CD14-positive monocyte (primary cell): ENCODE measurements around the gene ZSCAN26. TPM values are rescaled to one million over a fixed set of nuclear protein-coding genes. Genes with fewer than 3 reads are reported as not detected.
A peak's percentile ranks its signal among the peaks of the same experiment; 100 is the strongest.

Experiments
- DNase-seq, 3 donors: peaks; one replicate each; pipeline ENCODE4 v3.0.0-alpha.2; 2011 to 2022
- H2AFZ ChIP-seq: 2 replicates; pipeline ENCODE4 v1.6.0; 2012; ENCODE audit warnings: mild to moderate bottlenecking, low read depth, low read length, inconsistent platforms; ENCODE audit not compliant: insufficient read depth, poor library complexity, severe bottlenecking
- H3K27ac ChIP-seq, 2 donors: 1 replicate in 1 of 2; 2 replicates in 1 of 2; pipeline ENCODE4 v1.5.1; 2012 to 2013; ENCODE audit warnings: low read length in 2 of 2, control low read depth in 1 of 2, inconsistent platforms in 1 of 2, low read depth in 1 of 2, mild to moderate bottlenecking in 1 of 2
- H3K27me3 ChIP-seq, 2 donors: one replicate each; pipeline versions ENCODE4 v1.6.0 to v1.6.1; 2011 to 2013; ENCODE audit warnings: low read length in 2 of 2; ENCODE audit not compliant: control insufficient read depth in 2 of 2, insufficient read depth in 2 of 2
- H3K36me3 ChIP-seq, 2 donors: replicated peaks in 1 of 2; 1 replicate in 1 of 2; 2 replicates in 1 of 2; pipeline versions ENCODE4 v1.5.1 to v1.6.1; 2012 to 2013; ENCODE audit warnings: low read length in 2 of 2, control low read depth in 1 of 2, inconsistent platforms in 1 of 2, mild to moderate bottlenecking in 1 of 2; ENCODE audit not compliant: insufficient read depth in 2 of 2, control insufficient read depth in 1 of 2
- H3K4me1 ChIP-seq, 2 donors: 1 replicate in 1 of 2; 2 replicates in 1 of 2; pipeline versions ENCODE4 v1.5.1 to v1.6.1; 2012 to 2013; ENCODE audit warnings: low read length in 2 of 2, control low read depth in 1 of 2, inconsistent platforms in 1 of 2, mild to moderate bottlenecking in 1 of 2, moderate library complexity in 1 of 2; ENCODE audit not compliant: insufficient read depth in 2 of 2, control insufficient read depth in 1 of 2
- H3K4me2 ChIP-seq: replicated peaks from 2 replicates; pipeline ENCODE3; 2012; ENCODE audit warnings: low read length, moderate library complexity, mild to moderate bottlenecking; ENCODE audit not compliant: poor library complexity, severe bottlenecking; ENCODE audit errors: extremely low read depth
- H3K4me3 ChIP-seq, 3 experiments: fragments of 200-600 bp in 1 of 3; sonication (generic) in 1 of 3; replicated peaks in 1 of 3; 1 replicate in 2 of 3; 2 replicates in 1 of 3; pipeline ENCODE4 v1.5.1; 2011 to 2013; ENCODE audit warnings: low read length in 3 of 3, mild to moderate bottlenecking in 3 of 3, control low read depth in 2 of 3, low read depth in 2 of 3, inconsistent platforms in 1 of 3, moderate library complexity in 1 of 3
- H3K79me2 ChIP-seq: 2 replicates; pipeline ENCODE4 v1.6.0; 2012; ENCODE audit warnings: mild to moderate bottlenecking, control low read depth, inconsistent platforms, low read length, moderate library complexity; ENCODE audit not compliant: insufficient read depth
- H3K9ac ChIP-seq: 2 replicates; pipeline ENCODE4 v1.6.0; 2017; ENCODE audit warnings: low read length, mild to moderate bottlenecking; ENCODE audit not compliant: insufficient read depth, poor library complexity, severe bottlenecking
- H3K9me3 ChIP-seq, 2 donors: replicated peaks in 1 of 2; 1 replicate in 1 of 2; 2 replicates in 1 of 2; pipeline versions ENCODE4 v1.5.1 to v1.6.1; 2012 to 2013; ENCODE audit warnings: low read length in 2 of 2, control low read depth in 1 of 2; ENCODE audit not compliant: control insufficient read depth in 1 of 2, insufficient read depth in 1 of 2
- H4K20me1 ChIP-seq: 2 replicates; pipeline ENCODE4 v1.6.0; 2012; ENCODE audit warnings: mild to moderate bottlenecking, low read length, control low read depth, moderate library complexity; ENCODE audit not compliant: insufficient read depth
- H3K27ac Mint-ChIP-seq, 7 donors: one replicate each; pipeline ENCODE4 v1.8.0; 2020; ENCODE audit warnings: mild to moderate bottlenecking in 7 of 7, mixed read lengths in 7 of 7, moderate library complexity in 6 of 7, inconsistent platforms in 2 of 7
- H3K27me3 Mint-ChIP-seq, 3 donors: one replicate each; pipeline ENCODE4 v1.8.0; 2021 to 2022; ENCODE audit warnings: low read depth in 3 of 3, mild to moderate bottlenecking in 3 of 3, mixed read lengths in 3 of 3, moderate library complexity in 3 of 3, inconsistent platforms in 1 of 3
- H3K36me3 Mint-ChIP-seq, 2 donors: one replicate each; pipeline ENCODE4 v1.8.0; 2020; ENCODE audit warnings: mixed read lengths in 2 of 2, inconsistent platforms in 1 of 2, mild to moderate bottlenecking in 1 of 2
- H3K4me1 Mint-ChIP-seq: one replicate; pipeline ENCODE4 v1.8.0; 2020; ENCODE audit warnings: mild to moderate bottlenecking, mixed read lengths
- H3K4me3 Mint-ChIP-seq, 2 donors: one replicate each; pipeline ENCODE4 v1.8.0; 2020; ENCODE audit warnings: mild to moderate bottlenecking in 2 of 2, mixed read lengths in 2 of 2, moderate library complexity in 1 of 2
- H3K9me3 Mint-ChIP-seq, 7 donors: one replicate each; pipeline ENCODE4 v1.8.0; 2020 to 2022; ENCODE audit warnings: mixed read lengths in 7 of 7, mild to moderate bottlenecking in 6 of 7, moderate library complexity in 6 of 7, inconsistent platforms in 2 of 7
- CTCF ChIP-seq: fragments of 200-600 bp; IDR thresholded peaks from one replicate; pipeline ENCODE4 v1.8.0; 2022; ENCODE audit warnings: antibody characterized with exemption, mild to moderate bottlenecking
- WGBS: methylation state at CpG from one replicate; pipeline ENCODE4 v1.1.5; 2013; ENCODE audit warnings: missing lambda C conversion rate; ENCODE audit not compliant: insufficient coverage; 5-methylcytosine and 5-hydroxymethylcytosine counted together
- intact Hi-C, 2 donors: fragments of 100-400 bp; cut with micrococcal nuclease; formaldehyde crosslinking; loops; one replicate each; pipeline versions ENCODE4 v1.15.0 to v1.15.1; 2023
- polyA plus RNA-seq, 3 donors: library from polyadenylated mRNA; depleted of rRNA in 1 of 3; unstranded in 2 of 3; stranded (reverse) in 1 of 3; fragments of 300-500 nt in 2 of 3; fragments of >200 nt in 1 of 3; fragmentation: Illumina TruSeq in 2 of 3; gene quantifications; 1 replicate in 2 of 3; 2 replicates in 1 of 3; pipeline ENCODE4 v1.2.3, GENCODE V29; 2012 to 2021

Gene ZSCAN26
- polyA plus RNA-seq, 3 donors: 3.4 to 8.3 (median 3.5) TPM

DNA sequence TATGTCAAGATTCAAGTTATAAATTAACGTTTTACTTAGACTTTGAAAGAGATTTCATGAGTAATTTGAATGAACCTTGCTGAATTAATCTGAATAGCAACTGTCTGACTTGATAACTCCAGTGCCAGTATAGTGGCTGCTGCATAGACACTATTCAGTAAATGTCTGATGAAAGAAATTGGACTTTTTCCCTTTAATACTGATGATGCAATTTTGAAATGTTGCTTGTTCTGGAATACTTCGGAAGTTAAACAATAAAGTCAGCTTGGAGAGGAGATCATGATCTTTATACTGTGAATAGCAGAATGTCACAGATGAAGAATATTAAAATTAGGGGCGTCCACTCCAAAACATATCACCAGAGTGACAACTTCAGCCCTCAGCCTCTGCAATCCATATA, 10.8 kb downstream of the ZSCAN26 start:
- H3K27me3 ChIP-seq: peaks cover 0 to 2% of the 10 kb centered on the region in 2 donors
- H4K20me1 ChIP-seq: no peaks in the 10 kb centered on the region
- H3K79me2 ChIP-seq: no peaks in the 10 kb centered on the region
- Mint-ChIP-seq H3K27me3 (peaks cover 7 to 10% (median 7%) of the 10 kb centered on the region in 3 donors), H3K27ac (no peak overlapping the region), H3K9me3 (peaks cover 0 to 4% (median 2%) of the 10 kb centered on the region in 7 donors), H3K4me3 (no peak overlapping the region), H3K4me1 (peaks cover 26% of the 10 kb centered on the region), H3K36me3 (peaks cover 44% of the 10 kb centered on the region in 2 donors)
- intact Hi-C loops: no loop called here
- no CpG with 5 or more reads among the region's 3 CpGs for WGBS
- no peak for TF ChIP-seq CTCF
- no peak overlapping the region for H2AFZ ChIP-seq
- peaks cover 26 to 49% of the 10 kb centered on the region in 2 donors for H3K36me3 ChIP-seq
- H3K4me2 ChIP-seq: no peak overlapping the region
- no peaks in the 10 kb centered on the region for H3K9me3 ChIP-seq
- no peak overlapping the region for H3K27ac ChIP-seq
- no peak overlapping the region for H3K4me3 ChIP-seq
- H3K9ac ChIP-seq: no peak overlapping the region
- peaks cover 15 to 23% of the 10 kb centered on the region in 2 donors for H3K4me1 ChIP-seq
- DNase-seq: no peak

GRCh38 chr6:28280595-28281287, 13.8 kb downstream of the ZSCAN26 start:
- Histone ChIP-seq H3K27me3 (peaks cover 0 to 2% of the 10 kb centered on the region in 2 donors), H3K36me3 (peaks cover 13 to 19% of the 10 kb centered on the region in 2 donors), H3K9me3 (peaks cover 0 to 3% of the 10 kb centered on the region in 2 donors), H3K27ac (no peak overlapping the region), H4K20me1 (no peaks in the 10 kb centered on the region), H3K4me3 (peak overlapping the region; percentile 32 to 74 (median 35)), H3K4me1 (peaks cover 8 to 15% of the 10 kb centered on the region in 2 donors), H3K9ac (no peak overlapping the region), H2AFZ (peak overlapping the region; percentile 91), H3K79me2 (no peaks in the 10 kb centered on the region), H3K4me2 (peak overlapping the region; percentile 78)
- H3K9me3 Mint-ChIP-seq: peaks cover 4 to 7% (median 6%) of the 10 kb centered on the region in 7 donors
- H3K27me3 Mint-ChIP-seq: peaks cover 7 to 10% (median 9%) of the 10 kb centered on the region in 3 donors
- intact Hi-C loops: no loop called here
- peak overlapping the region; percentile 74 to 92 for H3K4me3 Mint-ChIP-seq
- WGBS: no CpG with 5 or more reads among the region's 3 CpGs
- H3K36me3 Mint-ChIP-seq: peaks cover 21 to 23% of the 10 kb centered on the region in 2 donors
- H3K27ac Mint-ChIP-seq: no peak overlapping the region
- peaks cover 12% of the 10 kb centered on the region for H3K4me1 Mint-ChIP-seq
- no peak for DNase-seq
- no peak for TF ChIP-seq CTCF
